GM12878 (cell line): ENCODE results near the gene RNASEH2A. TPM values are rescaled to one million over a fixed set of nuclear protein-coding genes. Genes with fewer than 3 reads are reported as not detected.

Experiments used
- ATAC-seq: fragments of 200-7000 bp; cut with Tn5 transposase; 3 replicates; pipeline ENCODE4 v1.9.1; 2020; ENCODE audit warnings: mild to moderate bottlenecking, moderate library complexity
- BruUV-seq: library from RNA; stranded (reverse); fragments of 400-500 nt; replicated peaks from 2 replicates; lab custom pipeline; 2021; lab: Mats Ljungman, UMichigan
- CTCF ChIA-PET: fragments of 300-600 bp; sonication (Branson Sonifier 250); formaldehyde crosslinking; extraction: SDS; loops from one replicate; lab custom pipeline; 2021; ENCODE audit warnings: inconsistent platforms; lab: Yijun Ruan, JAX
- POLR2A ChIA-PET: fragments of 350-600 bp; formaldehyde crosslinking; extraction: SDS; loops from one replicate; lab custom pipeline; 2021; ENCODE audit warnings: inconsistent platforms; lab: Charles Lee
- RAD21 ChIA-PET: fragments of 300-600 bp; sonication (Branson Sonifier 250); formaldehyde crosslinking; loops from one replicate; lab custom pipeline; 2023; ENCODE audit warnings: antibody characterized with exemption; ENCODE audit not compliant: unreplicated experiment; lab: Charles Lee
- SMC1A ChIA-PET: fragments of 300-600 bp; sonication (Branson Sonifier 250); formaldehyde crosslinking; loops from one replicate; lab custom pipeline; 2023; ENCODE audit not compliant: unreplicated experiment, uncharacterized antibody; lab: Charles Lee
- DNase-seq: peaks from one replicate; pipeline ENCODE4 v3.0.0-alpha.2; 2011; ENCODE audit warnings: low read depth, low spot score
- FAIRE-seq: peaks from 3 replicates; lab custom pipeline; 2011; peaks lifted over from hg19 to GRCh38; lab: Jason Lieb, UNC
- H2AFZ ChIP-seq: 2 replicates; pipeline ENCODE4 v1.6.0; 2011; ENCODE audit warnings: low read depth, low read length, control low read depth; ENCODE audit not compliant: control insufficient read depth
- H3K27ac ChIP-seq: 2 replicates; pipeline ENCODE4 v1.5.1; 2011; ENCODE audit warnings: control low read depth; ENCODE audit not compliant: control insufficient read depth, insufficient read depth
- H3K27me3 ChIP-seq, 2 experiments: replicated peaks in 1 of 2; 2 replicates each; pipeline versions ENCODE4 v1.6.0 to v1.6.1; 2011; ENCODE audit warnings: low read length in 1 of 2; ENCODE audit not compliant: control insufficient read depth in 2 of 2, insufficient read depth in 2 of 2
- H3K36me3 ChIP-seq, 2 experiments: 2 replicates each; pipeline ENCODE4 v1.5.1; 2011; ENCODE audit warnings: low read length in 1 of 2; ENCODE audit not compliant: control insufficient read depth in 2 of 2, insufficient read depth in 2 of 2
- H3K4me1 ChIP-seq: 2 replicates; pipeline ENCODE4 v1.6.1; 2011; ENCODE audit warnings: mild to moderate bottlenecking, low read length, moderate library complexity, mixed read lengths; ENCODE audit not compliant: control insufficient read depth, insufficient read depth
- H3K4me2 ChIP-seq: 2 replicates; pipeline ENCODE4 v1.6.0; 2011; ENCODE audit warnings: control low read depth; ENCODE audit not compliant: control insufficient read depth, insufficient read depth
- H3K4me3 ChIP-seq: fragments of 200-600 bp; sonication (generic); 2 replicates; pipeline ENCODE4 v1.5.1; 2016
- H3K79me2 ChIP-seq: 2 replicates; pipeline ENCODE4 v1.6.0; 2011; ENCODE audit warnings: low read length; ENCODE audit not compliant: control insufficient read depth, insufficient read depth
- H3K9ac ChIP-seq: 2 replicates; pipeline ENCODE4 v1.8.0; 2011; ENCODE audit warnings: low read length, control low read depth, mixed read lengths; ENCODE audit not compliant: control insufficient read depth, insufficient read depth
- H3K9me3 ChIP-seq: replicated peaks from 3 replicates; pipeline ENCODE4 v1.5.1; 2011; ENCODE audit warnings: mild to moderate bottlenecking, low read length; ENCODE audit not compliant: control insufficient read depth, insufficient read depth
- H4K20me1 ChIP-seq: 2 replicates; pipeline ENCODE4 v1.6.0; 2011; ENCODE audit not compliant: control insufficient read depth, insufficient read depth
- BHLHE40 ChIP-seq, 2 experiments: fragments of 450-650 bp in 1 of 2; IDR thresholded peaks; 2 replicates each; pipeline ENCODE4 v1.6.1; 2011 to 2017; ENCODE audit warnings: low read depth in 2 of 2, borderline replicate concordance in 1 of 2, improper control_type of control experiment in 1 of 2, low read length in 1 of 2, mild to moderate bottlenecking in 1 of 2
- EGR1 ChIP-seq, 2 experiments: IDR thresholded peaks; 1 replicate in 1 of 2; 2 replicates in 1 of 2; pipeline ENCODE4 v1.6.1; 2011 to 2012; ENCODE audit warnings: low read depth in 2 of 2, low read length in 2 of 2, borderline replicate concordance in 1 of 2, mild to moderate bottlenecking in 1 of 2, moderate library complexity in 1 of 2
- GATAD2B ChIP-seq: fragments of 450-650 bp; conservative IDR thresholded peaks from 2 replicates; pipeline ENCODE4 v1.6.1; 2017; ENCODE audit warnings: low read depth, mild to moderate bottlenecking, moderate library complexity
- IKZF1 ChIP-seq: fragments of 450-650 bp; conservative IDR thresholded peaks from 2 replicates; pipeline ENCODE4 v1.6.1; 2017; ENCODE audit warnings: antibody characterized with exemption, mild to moderate bottlenecking
- NFIC ChIP-seq: IDR thresholded peaks from 2 replicates; pipeline ENCODE4 v1.6.1; 2012; ENCODE audit warnings: low read depth, mild to moderate bottlenecking, inconsistent platforms, low read length, moderate library complexity
- NR2F1 ChIP-seq: fragments of 450-650 bp; conservative IDR thresholded peaks from 2 replicates; pipeline ENCODE4 v1.6.1; 2017; ENCODE audit warnings: mild to moderate bottlenecking
- RB1 ChIP-seq: fragments of 450-650 bp; formaldehyde crosslinking; IDR thresholded peaks from 2 replicates; pipeline ENCODE4 v1.6.1; 2017; ENCODE audit warnings: mild to moderate bottlenecking, borderline replicate concordance
- SUPT20H ChIP-seq: IDR thresholded peaks from 2 replicates; pipeline ENCODE4 v1.6.1; 2011; ENCODE audit warnings: low read depth, mild to moderate bottlenecking, low read length, moderate library complexity, borderline replicate concordance; ENCODE audit not compliant: control insufficient read depth
- SUZ12 ChIP-seq: fragments of 200-600 bp; sonication (generic); IDR thresholded peaks from one replicate; pipeline ENCODE4 v1.6.1; 2018; ENCODE audit warnings: antibody characterized with exemption, mild to moderate bottlenecking; ENCODE audit not compliant: unreplicated experiment
- YY1 ChIP-seq: IDR thresholded peaks from 2 replicates; pipeline ENCODE4 v1.6.1; 2011; ENCODE audit warnings: low read depth, mild to moderate bottlenecking, low read length
- WGBS: methylation state at CpG from one replicate; pipeline ENCODE4 v1.1.6; 2016; ENCODE audit warnings: low lambda C conversion rate; ENCODE audit not compliant: insufficient replicate concordance, insufficient coverage; ENCODE audit errors: missing lambda C conversion rate; 5-methylcytosine and 5-hydroxymethylcytosine counted together
- in situ Hi-C: fragments of 300-500 bp; cut with MboI; formaldehyde crosslinking; loops from 9 replicates; pipeline ENCODE4 v1.14.3; 2018; ENCODE audit warnings: mixed read lengths
- intact Hi-C: fragments of 100-400 bp; cut with micrococcal nuclease; formaldehyde crosslinking; loops from one replicate; pipeline ENCODE4 v1.14.2; 2022; ENCODE audit not compliant: unreplicated experiment
- polyA plus RNA-seq, 11 experiments: library from polyadenylated mRNA; depleted of rRNA in 4 of 11; unstranded in 6 of 11; stranded (reverse) in 5 of 11; fragments of >200 nt; fragmentation: Nextera tagmentation in 4 of 11; fragmentation: Illumina TruSeq in 1 of 11; extraction: Ambion mirVana in 4 of 11; extraction: Trizol in 1 of 11; gene quantifications; 1 replicate in 1 of 11; 2 replicates in 10 of 11; pipeline versions ENCODE4 v1.2.1 to v1.2.3, GENCODE V29; 2011 to 2016; ENCODE audit warnings: inconsistent platforms in 2 of 11, missing spikeins in 2 of 11, low read depth in 1 of 11
- total RNA-seq, 4 experiments: library from RNA; depleted of rRNA in 3 of 4; stranded (reverse); fragments of >200 nt in 3 of 4; fragmentation: Illumina TruSeq in 1 of 4; extraction: Trizol in 1 of 4; gene quantifications; 2 replicates each; pipeline versions ENCODE4 v1.2.1 to v1.2.3, GENCODE V29; 2013 to 2021
- TF ChIP-seq, protein P1 (sequence below): fragments of 450-650 bp; IDR thresholded peaks from 2 replicates; pipeline ENCODE4 v1.6.1; 2017; ENCODE audit warnings: borderline replicate concordance
- TF ChIP-seq, protein P2 (sequence below), 3 experiments: IDR thresholded peaks in 2 of 3; conservative IDR thresholded peaks in 1 of 3; 2 replicates each; pipeline ENCODE4 v1.5.1; 2011; ENCODE audit warnings: low read depth in 3 of 3, low read length in 3 of 3, mild to moderate bottlenecking in 3 of 3, control low read depth in 2 of 3, moderate library complexity in 2 of 3, inconsistent platforms in 1 of 3, mixed read lengths in 1 of 3; ENCODE audit not compliant: control insufficient read depth in 2 of 3, insufficient read depth in 1 of 3; ENCODE audit errors: extremely low read depth in 1 of 3
- TF ChIP-seq, protein P3 (sequence below): fragments of 450-650 bp; IDR thresholded peaks from 2 replicates; pipeline ENCODE4 v1.6.1; 2018; ENCODE audit warnings: mild to moderate bottlenecking, low read depth, moderate library complexity; ENCODE audit not compliant: partially characterized antibody

Gene RNASEH2A
- total and polyA plus RNA-seq, 10 of the 15 experiments (the other 5 are each of a cell fraction or from before 2014, with no cell fraction given), result 17.4 to 103 (median 40.4) TPM

DNA sequence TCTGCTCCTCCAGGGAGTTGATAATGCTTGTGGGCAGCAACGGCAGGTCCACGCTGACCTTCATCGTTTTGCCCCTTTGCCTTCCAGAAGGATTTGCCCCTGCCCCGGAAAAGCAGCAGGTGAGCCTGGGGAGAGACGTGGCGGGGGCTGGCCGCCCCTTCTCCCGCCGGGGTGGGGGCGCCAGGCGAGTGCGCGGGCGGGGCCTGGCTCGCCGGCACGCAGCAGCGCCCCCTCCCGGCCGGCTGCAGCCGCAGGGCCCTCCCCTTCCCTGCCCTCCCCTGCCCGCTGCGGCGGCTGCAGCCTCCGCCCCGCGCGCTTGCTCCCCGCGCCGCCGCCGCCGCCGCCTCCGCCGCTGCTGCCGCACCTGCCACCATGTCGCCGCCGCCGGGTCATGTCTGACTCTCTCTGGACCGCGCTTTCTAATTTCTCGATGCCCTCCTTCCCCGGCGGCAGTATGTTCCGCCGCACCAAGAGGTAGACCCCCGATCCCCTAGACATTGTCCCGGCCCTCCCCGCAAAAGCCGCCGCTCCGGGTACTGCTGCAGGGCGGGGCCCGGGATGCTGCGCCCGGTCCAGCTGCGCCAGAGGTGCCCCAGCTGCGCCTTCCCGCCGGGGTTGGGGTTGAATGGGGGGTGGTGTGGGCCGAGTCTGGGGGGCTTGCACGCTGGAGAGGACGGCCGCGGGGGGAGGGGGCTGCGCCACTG, 31.9 kb downstream of the RNASEH2A start, which contains the start of gene MAST1:
Gene MAST1 (plus strand): TSS at position 334 of the 704 bp plus-strand sequence. CDS start 58 bp downstream, at position 392.
- RAD21 ChIA-PET, result interaction anchor here (1.4 kb wide), 1 partner anchor 61 kb away, joined by 3 read pairs; no protein-coding TSS in a partner anchor
- 1% methylated on average over 30 of the region's 69 CpGs for WGBS
- peak in 1 of 2 experiments; percentile 57; a peak in 2 of 4 replicates for TF ChIP-seq BHLHE40 (IDR thresholded peaks at IDR 0.05; ENCODE audit: borderline replicate concordance in 1 of 2, low read depth in 2 of 2, low read length in 1 of 2)
- TF ChIP-seq, protein P1, sequence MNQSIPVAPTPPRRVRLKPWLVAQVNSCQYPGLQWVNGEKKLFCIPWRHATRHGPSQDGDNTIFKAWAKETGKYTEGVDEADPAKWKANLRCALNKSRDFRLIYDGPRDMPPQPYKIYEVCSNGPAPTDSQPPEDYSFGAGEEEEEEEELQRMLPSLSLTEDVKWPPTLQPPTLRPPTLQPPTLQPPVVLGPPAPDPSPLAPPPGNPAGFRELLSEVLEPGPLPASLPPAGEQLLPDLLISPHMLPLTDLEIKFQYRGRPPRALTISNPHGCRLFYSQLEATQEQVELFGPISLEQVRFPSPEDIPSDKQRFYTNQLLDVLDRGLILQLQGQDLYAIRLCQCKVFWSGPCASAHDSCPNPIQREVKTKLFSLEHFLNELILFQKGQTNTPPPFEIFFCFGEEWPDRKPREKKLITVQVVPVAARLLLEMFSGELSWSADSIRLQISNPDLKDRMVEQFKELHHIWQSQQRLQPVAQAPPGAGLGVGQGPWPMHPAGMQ, result no peak
- TF ChIP-seq, protein P2, sequence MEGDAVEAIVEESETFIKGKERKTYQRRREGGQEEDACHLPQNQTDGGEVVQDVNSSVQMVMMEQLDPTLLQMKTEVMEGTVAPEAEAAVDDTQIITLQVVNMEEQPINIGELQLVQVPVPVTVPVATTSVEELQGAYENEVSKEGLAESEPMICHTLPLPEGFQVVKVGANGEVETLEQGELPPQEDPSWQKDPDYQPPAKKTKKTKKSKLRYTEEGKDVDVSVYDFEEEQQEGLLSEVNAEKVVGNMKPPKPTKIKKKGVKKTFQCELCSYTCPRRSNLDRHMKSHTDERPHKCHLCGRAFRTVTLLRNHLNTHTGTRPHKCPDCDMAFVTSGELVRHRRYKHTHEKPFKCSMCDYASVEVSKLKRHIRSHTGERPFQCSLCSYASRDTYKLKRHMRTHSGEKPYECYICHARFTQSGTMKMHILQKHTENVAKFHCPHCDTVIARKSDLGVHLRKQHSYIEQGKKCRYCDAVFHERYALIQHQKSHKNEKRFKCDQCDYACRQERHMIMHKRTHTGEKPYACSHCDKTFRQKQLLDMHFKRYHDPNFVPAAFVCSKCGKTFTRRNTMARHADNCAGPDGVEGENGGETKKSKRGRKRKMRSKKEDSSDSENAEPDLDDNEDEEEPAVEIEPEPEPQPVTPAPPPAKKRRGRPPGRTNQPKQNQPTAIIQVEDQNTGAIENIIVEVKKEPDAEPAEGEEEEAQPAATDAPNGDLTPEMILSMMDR (IDR thresholded peaks at IDR 0.05 in 2 of 3, conservative IDR thresholded peaks at IDR 0.05 in 1 of 3; ENCODE audit: control insufficient read depth in 2 of 3, extremely low read depth in 1 of 3, insufficient read depth in 1 of 3, low read depth in 3 of 3, low read length in 3 of 3), result peak; percentile 27 to 58 (median 42); a peak in 4 of 6 replicates
- TF ChIP-seq, protein P3, sequence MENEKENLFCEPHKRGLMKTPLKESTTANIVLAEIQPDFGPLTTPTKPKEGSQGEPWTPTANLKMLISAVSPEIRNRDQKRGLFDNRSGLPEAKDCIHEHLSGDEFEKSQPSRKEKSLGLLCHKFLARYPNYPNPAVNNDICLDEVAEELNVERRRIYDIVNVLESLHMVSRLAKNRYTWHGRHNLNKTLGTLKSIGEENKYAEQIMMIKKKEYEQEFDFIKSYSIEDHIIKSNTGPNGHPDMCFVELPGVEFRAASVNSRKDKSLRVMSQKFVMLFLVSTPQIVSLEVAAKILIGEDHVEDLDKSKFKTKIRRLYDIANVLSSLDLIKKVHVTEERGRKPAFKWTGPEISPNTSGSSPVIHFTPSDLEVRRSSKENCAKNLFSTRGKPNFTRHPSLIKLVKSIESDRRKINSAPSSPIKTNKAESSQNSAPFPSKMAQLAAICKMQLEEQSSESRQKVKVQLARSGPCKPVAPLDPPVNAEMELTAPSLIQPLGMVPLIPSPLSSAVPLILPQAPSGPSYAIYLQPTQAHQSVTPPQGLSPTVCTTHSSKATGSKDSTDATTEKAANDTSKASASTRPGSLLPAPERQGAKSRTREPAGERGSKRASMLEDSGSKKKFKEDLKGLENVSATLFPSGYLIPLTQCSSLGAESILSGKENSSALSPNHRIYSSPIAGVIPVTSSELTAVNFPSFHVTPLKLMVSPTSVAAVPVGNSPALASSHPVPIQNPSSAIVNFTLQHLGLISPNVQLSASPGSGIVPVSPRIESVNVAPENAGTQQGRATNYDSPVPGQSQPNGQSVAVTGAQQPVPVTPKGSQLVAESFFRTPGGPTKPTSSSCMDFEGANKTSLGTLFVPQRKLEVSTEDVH, result no peak
- TF ChIP-seq IKZF1, result peak; percentile 33; the same call in 1 of the 2 replicates
- TF ChIP-seq NFIC, result no peak
- TF ChIP-seq GATAD2B, result 0 out of 2 replicates have a peak, but pooled peaks have one; percentile 26
- TF ChIP-seq YY1, result peak; percentile 39; the same call in 1 of the 2 replicates
- no peak for TF ChIP-seq RB1
- TF ChIP-seq SUZ12, result peak; percentile 90
- TF ChIP-seq NR2F1, result 0 out of 2 replicates have a peak, but pooled peaks have one; percentile 24
- TF ChIP-seq SUPT20H, result no peak
- TF ChIP-seq EGR1 (IDR thresholded peaks at IDR 0.05; ENCODE audit: borderline replicate concordance in 1 of 2, low read depth in 2 of 2, low read length in 2 of 2), result peak in 1 of 2 experiments; percentile 62; a peak in 1 of 3 replicates
- TF ChIP-seq, all 136 proteins: peak for 8
- Histone ChIP-seq H4K20me1 (no peaks in the 10 kb centered on the region; the same call in 1 of the 2 replicates), H3K27ac (no peak within 1 kb of the TSS), H3K4me3 (no peak within 1 kb of the TSS), H3K36me3 (no peaks in the 10 kb centered on the region), H3K9me3 (no peaks in the 10 kb centered on the region; the same call in none of the 3 replicates), H3K4me1 (peaks cover 7% of the 10 kb centered on the region; the same call in 1 of the 2 replicates), H3K79me2 (no peaks in the 10 kb centered on the region), H3K9ac (no peak within 1 kb of the TSS), H3K27me3 (peaks cover 8 to 40% of the 10 kb centered on the region in 2 experiments), H2AFZ (no peak within 1 kb of the TSS), H3K4me2 (peak within 1 kb of the TSS; percentile 48; the same call in 1 of the 2 replicates)
- BruUV-seq, result no TSS peak
- peak; percentile 75 for ATAC-seq
- intact Hi-C loops, result no loop called here
- SMC1A ChIA-PET, result no interaction called here
- in situ Hi-C loops, result no loop called here
- no peak for FAIRE-seq
- CTCF ChIA-PET, result interaction anchor here (1.6 kb wide), 1 partner anchor 73 kb away, joined by 9 read pairs; no protein-coding TSS in a partner anchor
- POLR2A ChIA-PET, result no interaction called here
- no peak for DNase-seq
